ENCODE data around the gene RHBG. TPM values are rescaled to one million over a fixed set of nuclear protein-coding genes. Genes with fewer than 3 reads are reported as not detected.

RHBG gene
- total RNA-seq, 4 donors from 2014 or later: not detected

DNA sequence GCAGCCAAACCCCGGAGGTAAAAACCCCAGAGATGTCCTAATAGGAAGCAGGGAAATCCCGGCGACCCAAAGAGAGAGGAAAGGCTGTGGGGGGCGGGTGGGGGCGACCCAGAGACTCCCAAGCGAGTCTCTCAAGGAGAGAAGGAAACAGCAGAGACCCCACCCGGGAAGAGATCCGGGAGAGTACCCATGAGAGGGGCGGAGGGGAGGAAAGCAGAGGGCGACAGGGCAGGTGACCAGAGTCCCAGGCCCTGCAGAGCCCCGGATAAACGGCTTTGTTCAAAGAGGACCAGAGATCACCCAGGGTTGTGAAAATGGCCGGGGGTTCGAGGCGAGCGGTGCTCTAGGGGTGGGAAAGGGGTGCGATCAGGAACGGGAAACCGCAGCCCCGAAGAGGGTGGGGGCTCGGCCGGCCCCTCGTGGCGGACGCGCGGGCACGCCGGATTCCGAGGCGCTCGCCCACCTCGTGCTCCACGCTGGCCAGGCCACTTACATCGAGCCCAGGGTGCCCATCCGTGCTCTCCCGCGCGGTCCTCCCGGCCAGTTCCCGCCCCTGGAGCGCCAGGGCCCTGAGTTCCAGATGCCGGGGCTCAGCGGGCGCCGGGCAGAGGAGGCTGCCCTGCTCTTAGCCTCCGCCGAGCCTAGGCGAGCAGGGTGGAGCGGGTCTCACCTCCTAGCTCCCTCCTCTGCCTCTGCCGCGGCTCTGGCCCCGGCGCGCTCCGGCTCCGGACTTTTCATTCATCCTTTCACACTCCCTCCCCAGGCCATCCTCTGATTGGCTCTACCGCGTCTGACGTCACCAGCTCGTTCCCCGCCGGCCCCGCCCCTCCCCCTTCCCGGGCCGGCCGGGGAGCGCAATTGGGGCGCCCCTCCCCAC is 52.3 kb downstream of the RHBG start:
- no peaks in the 10 kb centered on the region for H3K9me3 ChIP-seq
- 2% methylated on average over 59 of the region's 69 CpGs for WGBS
- intact Hi-C loops (cut with DNase I): no loop called here
- no peak overlapping the region for H3K27ac ChIP-seq (replicated peaks in 1 of 4)
- DNase-seq (ENCODE audit: extremely low spot score): no peak
- TF ChIP-seq POLR2A (IDR thresholded peaks at IDR 0.05; ENCODE audit: low read depth): no peak
- peak; percentile 42 to 81 for TF ChIP-seq POLR2AphosphoS5 (IDR thresholded peaks at IDR 0.05)
- TF ChIP-seq, protein P1, sequence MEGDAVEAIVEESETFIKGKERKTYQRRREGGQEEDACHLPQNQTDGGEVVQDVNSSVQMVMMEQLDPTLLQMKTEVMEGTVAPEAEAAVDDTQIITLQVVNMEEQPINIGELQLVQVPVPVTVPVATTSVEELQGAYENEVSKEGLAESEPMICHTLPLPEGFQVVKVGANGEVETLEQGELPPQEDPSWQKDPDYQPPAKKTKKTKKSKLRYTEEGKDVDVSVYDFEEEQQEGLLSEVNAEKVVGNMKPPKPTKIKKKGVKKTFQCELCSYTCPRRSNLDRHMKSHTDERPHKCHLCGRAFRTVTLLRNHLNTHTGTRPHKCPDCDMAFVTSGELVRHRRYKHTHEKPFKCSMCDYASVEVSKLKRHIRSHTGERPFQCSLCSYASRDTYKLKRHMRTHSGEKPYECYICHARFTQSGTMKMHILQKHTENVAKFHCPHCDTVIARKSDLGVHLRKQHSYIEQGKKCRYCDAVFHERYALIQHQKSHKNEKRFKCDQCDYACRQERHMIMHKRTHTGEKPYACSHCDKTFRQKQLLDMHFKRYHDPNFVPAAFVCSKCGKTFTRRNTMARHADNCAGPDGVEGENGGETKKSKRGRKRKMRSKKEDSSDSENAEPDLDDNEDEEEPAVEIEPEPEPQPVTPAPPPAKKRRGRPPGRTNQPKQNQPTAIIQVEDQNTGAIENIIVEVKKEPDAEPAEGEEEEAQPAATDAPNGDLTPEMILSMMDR (IDR thresholded peaks at IDR 0.05): no peak
- H3K4me3 ChIP-seq: peak overlapping the region; percentile 39 to 55 (median 48)
- H3K36me3 ChIP-seq: no peaks in the 10 kb centered on the region
- H3K4me1 ChIP-seq: peaks cover 23 to 27% (median 23%) of the 10 kb centered on the region in 4 donors
- peaks cover 17 to 100% (median 51%) of the 10 kb centered on the region in 4 donors for H3K27me3 ChIP-seq

DNA sequence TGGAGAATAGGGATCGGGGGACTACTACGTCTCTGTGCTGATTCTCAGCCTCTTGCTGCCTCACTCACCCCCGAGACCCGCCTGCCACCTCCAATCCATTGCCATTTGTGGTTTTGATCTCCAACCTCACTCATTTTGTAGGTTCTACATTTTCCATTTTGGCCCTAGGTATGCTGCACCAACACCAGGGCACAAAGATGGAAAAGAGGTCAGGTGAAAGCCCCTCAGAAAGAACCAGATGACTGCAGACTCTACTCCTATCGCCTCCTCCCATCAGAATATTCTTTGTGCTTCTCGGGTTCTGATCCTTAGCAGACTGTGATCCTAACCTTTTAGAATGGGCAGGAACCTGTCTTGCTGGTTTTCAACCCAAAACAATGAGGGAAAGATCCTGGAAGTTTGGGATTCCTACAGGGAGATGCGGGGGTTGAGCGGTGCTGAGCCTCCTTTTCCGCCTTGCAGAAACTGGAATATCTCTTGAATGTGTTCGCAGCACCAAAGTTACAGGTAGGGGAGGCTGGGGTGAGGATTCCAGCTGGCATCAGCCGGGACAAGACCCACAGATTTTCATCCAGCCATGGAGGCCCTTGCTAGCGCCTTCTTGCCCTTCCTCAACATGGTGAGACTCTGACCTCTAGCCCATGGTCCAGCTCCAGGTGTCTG is 53.1 kb downstream of the RHBG start:
- DNase-seq (ENCODE audit: extremely low spot score): no peak
- Histone ChIP-seq H3K4me3 (peak overlapping the region; percentile 39 to 55 (median 48)), H3K27me3 (peaks cover 17 to 100% (median 49%) of the 10 kb centered on the region in 4 donors), H3K36me3 (no peaks in the 10 kb centered on the region), H3K27ac (replicated peaks in 1 of 4) (no peak overlapping the region), H3K4me1 (peaks cover 23 to 27% (median 23%) of the 10 kb centered on the region in 4 donors), H3K9me3 (no peaks in the 10 kb centered on the region)
- TF ChIP-seq POLR2A (IDR thresholded peaks at IDR 0.05; ENCODE audit: low read depth): no peak
- TF ChIP-seq EP300 (IDR thresholded peaks at IDR 0.05): no peak
- TF ChIP-seq, protein P1 (IDR thresholded peaks at IDR 0.05): no peak
- intact Hi-C loops (cut with DNase I): no loop called here
- 27% methylated on average over 12 of the region's 12 CpGs for WGBS

DNA sequence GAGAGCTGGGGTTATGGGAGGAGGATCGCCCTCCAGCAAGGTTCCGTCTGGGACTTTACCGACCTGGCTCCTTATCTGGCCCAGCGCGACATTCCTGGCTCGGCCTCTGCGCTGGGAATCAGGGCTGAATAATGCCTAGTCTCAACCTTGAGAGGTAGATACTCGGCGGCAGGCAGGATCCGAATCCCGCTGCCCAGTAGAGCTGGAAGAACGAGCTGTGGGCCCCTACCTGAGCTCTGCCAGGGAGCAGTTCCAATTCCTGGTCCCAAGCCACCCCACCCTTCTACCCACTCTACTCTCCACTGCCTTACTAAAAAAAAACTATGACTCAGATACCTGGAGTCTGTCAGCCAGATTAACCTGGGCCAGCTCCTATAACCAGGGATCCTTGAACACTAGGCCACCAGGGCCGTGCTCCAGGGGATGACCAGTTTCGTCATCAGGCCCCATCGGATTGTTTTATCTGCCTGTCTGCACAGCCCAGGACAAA is 53.6 kb downstream of the RHBG start:
- TF ChIP-seq POLR2AphosphoS5 (IDR thresholded peaks at IDR 0.05): no peak
- TF ChIP-seq, protein P1 (IDR thresholded peaks at IDR 0.05): no peak
- TF ChIP-seq EP300 (IDR thresholded peaks at IDR 0.05): no peak
- no peak for TF ChIP-seq POLR2A (IDR thresholded peaks at IDR 0.05; ENCODE audit: low read depth)
- Histone ChIP-seq H3K27ac (replicated peaks in 1 of 4) (no peak overlapping the region), H3K27me3 (peaks cover 17 to 100% (median 49%) of the 10 kb centered on the region in 4 donors), H3K4me1 (peaks cover 23 to 27% (median 23%) of the 10 kb centered on the region in 4 donors), H3K4me3 (no peak overlapping the region), H3K9me3 (no peaks in the 10 kb centered on the region), H3K36me3 (no peaks in the 10 kb centered on the region)
- 44% methylated on average over 14 of the region's 15 CpGs for WGBS
- DNase-seq (ENCODE audit: extremely low spot score): no peak
- intact Hi-C loops (cut with DNase I): no loop called here

DNA sequence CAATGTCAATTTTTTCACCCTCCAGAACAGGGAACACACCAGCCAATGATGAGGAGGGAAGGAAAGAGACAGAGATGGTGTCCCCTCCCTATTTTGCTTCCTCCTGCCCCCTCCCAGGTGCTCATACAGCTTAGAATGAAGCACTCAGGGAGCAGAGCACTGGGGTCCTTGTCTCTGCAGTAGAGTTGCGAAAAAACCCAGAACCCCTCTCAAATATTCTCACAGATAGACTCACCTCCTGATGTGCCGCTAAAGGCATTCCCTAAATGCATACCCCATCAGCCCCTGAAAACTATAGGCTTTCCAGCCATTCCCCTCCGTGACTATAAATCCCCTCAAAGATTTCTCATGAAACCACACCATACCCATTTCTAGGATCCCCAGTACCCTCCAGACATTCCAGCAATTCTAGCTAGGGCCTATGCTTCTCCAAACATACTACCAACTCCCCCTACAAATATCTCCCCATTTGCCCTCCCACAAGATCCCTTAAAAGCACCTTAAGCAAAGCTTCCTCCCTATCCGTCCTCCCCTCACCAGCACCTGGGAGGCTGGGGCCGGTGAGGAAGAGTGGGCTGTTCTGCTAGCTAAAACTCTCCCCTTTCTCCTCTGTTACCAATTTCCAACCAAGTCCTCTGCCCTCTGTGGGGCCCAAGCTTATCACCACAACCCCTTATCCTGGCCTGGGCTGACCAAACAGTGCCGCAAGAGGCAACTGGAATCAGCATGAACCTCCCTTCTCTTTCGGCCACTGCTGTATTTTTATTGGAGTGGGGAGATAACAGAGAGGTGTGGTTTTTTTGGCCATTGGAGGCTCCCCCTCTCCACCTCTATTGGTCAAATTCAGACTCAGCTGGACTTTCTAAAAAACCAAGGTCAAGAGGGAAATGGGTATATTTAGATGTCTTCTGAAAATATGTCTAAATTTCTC is 54.7 kb downstream of the RHBG start:
- intact Hi-C loops (cut with DNase I): no loop called here
- Histone ChIP-seq H3K27ac (replicated peaks in 1 of 4) (no peak overlapping the region), H3K4me1 (peaks cover 23 to 27% (median 23%) of the 10 kb centered on the region in 4 donors), H3K9me3 (no peaks in the 10 kb centered on the region), H3K4me3 (no peak overlapping the region), H3K36me3 (no peaks in the 10 kb centered on the region), H3K27me3 (peaks cover 17 to 100% (median 45%) of the 10 kb centered on the region in 4 donors)
- no peak for TF ChIP-seq POLR2AphosphoS5 (IDR thresholded peaks at IDR 0.05)
- TF ChIP-seq EP300 (IDR thresholded peaks at IDR 0.05): no peak
- TF ChIP-seq, protein P1 (IDR thresholded peaks at IDR 0.05): no peak
- TF ChIP-seq POLR2A (IDR thresholded peaks at IDR 0.05; ENCODE audit: low read depth): no peak
- WGBS: 69% methylated on average over 7 of the region's 7 CpGs
- DNase-seq (ENCODE audit: extremely low spot score): no peak
